C4-2B (cell line): ENCODE measurements around the gene GATAD2B.

Experiments used
- H3K27ac ChIP-seq: fragments of 450-650 bp; 2 replicates; pipeline ENCODE4 v1.5.1; 2017
- CTCF ChIP-seq: fragments of 450-650 bp; conservative IDR thresholded peaks from 2 replicates; pipeline ENCODE4 v1.5.1; 2017; ENCODE audit warnings: mild to moderate bottlenecking
- ZFX ChIP-seq: fragments of 450-650 bp; IDR thresholded peaks from 2 replicates; pipeline ENCODE4 v1.6.1; 2017

Gene GATAD2B

GRCh38 chr1:153790313-153790965 is 132.3 kb downstream of the GATAD2B start:
- no peak for TF ChIP-seq CTCF
- TF ChIP-seq ZFX = no peak
- H3K27ac ChIP-seq = no peak overlapping the region

- TF ChIP-seq CTCF = no peak
- TF ChIP-seq ZFX = no peak
- no peak overlapping the region for H3K27ac ChIP-seq
Measured at GRCh38 chr1:153789478-153790034, 133.2 kb downstream of the GATAD2B start.

GRCh38 chr1:153786038-153786790 is 136.6 kb downstream of the GATAD2B start:
- TF ChIP-seq CTCF = no peak
- H3K27ac ChIP-seq = no peak overlapping the region

GRCh38 chr1:153783233-153784190 is 139.3 kb downstream of the GATAD2B start:
- TF ChIP-seq ZFX (peak; percentile 42; the same call in 1 of the 2 replicates), CTCF (no peak)

GRCh38 chr1:153782648-153783047 is 140.1 kb downstream of the GATAD2B start:
- H3K27ac ChIP-seq = peak overlapping the region; percentile 88

More at GRCh38 chr1:153783233-153784190, 139.3 kb downstream of the GATAD2B start:
- H3K27ac ChIP-seq = peak overlapping the region; percentile 88

GRCh38 chr1:153780551-153780950 is 142.2 kb downstream of the GATAD2B start:
- no peak overlapping the region for H3K27ac ChIP-seq
- TF ChIP-seq CTCF = no peak
- TF ChIP-seq ZFX = no peak

GRCh38 chr1:153779781-153780541 is 142.8 kb downstream of the GATAD2B start:
- TF ChIP-seq CTCF (no peak), ZFX (no peak)
- H3K27ac ChIP-seq = no peak overlapping the region
